ENCODE results near the gene NDUFV2. TPM values are rescaled to one million over a fixed set of nuclear protein-coding genes. Genes with fewer than 3 reads are reported as not detected.

NDUFV2 gene
- total RNA-seq, 3 donors from 2014 or later (not counting 1 experiment from before 2014, with no cell fraction given) = 137 to 188 (median 154) TPM

GRCh38 chr18:9140984-9141383, 38.5 kb downstream of the NDUFV2 start:
- Mint-ChIP-seq H3K4me1 (peaks cover 59 to 60% of the 10 kb centered on the region in 2 donors), H3K27ac (peak overlapping the region; percentile 97 to 98), H3K4me3 (peak overlapping the region; percentile 90), H3K9me3 (no peaks in the 10 kb centered on the region), H3K27me3 (ENCODE audit: low read depth in 2 of 2) (no peaks in the 10 kb centered on the region), H3K36me3 (no peaks in the 10 kb centered on the region)
- Histone ChIP-seq H3K4me1 (ENCODE audit: control insufficient read depth, insufficient read depth, low read length) (peaks cover 13% of the 10 kb centered on the region), H3K27me3 (ENCODE audit: control insufficient read depth, insufficient read depth, low read length) (no peaks in the 10 kb centered on the region), H3K9me3 (ENCODE audit: control insufficient read depth, insufficient read depth, low read length) (no peaks in the 10 kb centered on the region), H3K36me3 (ENCODE audit: control insufficient read depth, insufficient read depth, low read length) (no peaks in the 10 kb centered on the region), H3K4me3 (ENCODE audit: low read length) (no peak overlapping the region), H3K27ac (ENCODE audit: low read length) (no peak overlapping the region)
- 94% methylated on average over 2 of the region's 2 CpGs for WGBS (ENCODE audit: insufficient coverage)
- TF ChIP-seq, protein P1, sequence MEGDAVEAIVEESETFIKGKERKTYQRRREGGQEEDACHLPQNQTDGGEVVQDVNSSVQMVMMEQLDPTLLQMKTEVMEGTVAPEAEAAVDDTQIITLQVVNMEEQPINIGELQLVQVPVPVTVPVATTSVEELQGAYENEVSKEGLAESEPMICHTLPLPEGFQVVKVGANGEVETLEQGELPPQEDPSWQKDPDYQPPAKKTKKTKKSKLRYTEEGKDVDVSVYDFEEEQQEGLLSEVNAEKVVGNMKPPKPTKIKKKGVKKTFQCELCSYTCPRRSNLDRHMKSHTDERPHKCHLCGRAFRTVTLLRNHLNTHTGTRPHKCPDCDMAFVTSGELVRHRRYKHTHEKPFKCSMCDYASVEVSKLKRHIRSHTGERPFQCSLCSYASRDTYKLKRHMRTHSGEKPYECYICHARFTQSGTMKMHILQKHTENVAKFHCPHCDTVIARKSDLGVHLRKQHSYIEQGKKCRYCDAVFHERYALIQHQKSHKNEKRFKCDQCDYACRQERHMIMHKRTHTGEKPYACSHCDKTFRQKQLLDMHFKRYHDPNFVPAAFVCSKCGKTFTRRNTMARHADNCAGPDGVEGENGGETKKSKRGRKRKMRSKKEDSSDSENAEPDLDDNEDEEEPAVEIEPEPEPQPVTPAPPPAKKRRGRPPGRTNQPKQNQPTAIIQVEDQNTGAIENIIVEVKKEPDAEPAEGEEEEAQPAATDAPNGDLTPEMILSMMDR (IDR thresholded peaks at IDR 0.05) = no peak
- ATAC-seq (no peak), DNase-seq (no peak)
- intact Hi-C loops (cut with micrococcal nuclease) = no loop called here

DNA sequence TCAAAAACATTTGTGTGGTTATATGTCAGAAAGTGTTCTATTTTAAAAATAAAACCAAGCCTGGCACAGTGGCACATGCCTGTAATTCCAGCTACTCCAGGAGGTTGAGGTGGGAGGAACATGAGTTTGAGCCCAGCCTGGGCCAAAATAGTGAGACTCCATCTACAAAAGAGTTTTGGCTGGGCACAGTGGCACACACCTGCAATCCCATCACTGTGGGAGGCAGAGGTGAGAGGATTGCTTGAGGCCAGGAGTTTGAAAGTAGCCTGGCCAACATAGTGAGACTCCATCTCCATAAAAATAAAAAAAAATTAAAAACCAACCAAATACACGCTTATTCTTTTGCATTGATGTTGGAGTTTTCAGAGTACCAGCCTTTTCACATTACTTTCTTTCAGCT, 43.7 kb downstream of the NDUFV2 start:
- TF ChIP-seq, protein P1 (IDR thresholded peaks at IDR 0.05) = no peak
- DNase-seq = no peak
- no peak for ATAC-seq
- intact Hi-C loops (cut with micrococcal nuclease) = no loop called here
- Histone ChIP-seq H3K36me3 (ENCODE audit: control insufficient read depth, insufficient read depth, low read length) (no peaks in the 10 kb centered on the region), H3K4me1 (ENCODE audit: control insufficient read depth, insufficient read depth, low read length) (peaks cover 6% of the 10 kb centered on the region), H3K4me3 (ENCODE audit: low read length) (no peak overlapping the region), H3K27me3 (ENCODE audit: control insufficient read depth, insufficient read depth, low read length) (no peaks in the 10 kb centered on the region), H3K9me3 (ENCODE audit: control insufficient read depth, insufficient read depth, low read length) (no peaks in the 10 kb centered on the region), H3K27ac (ENCODE audit: low read length) (no peak overlapping the region)
- H3K36me3 Mint-ChIP-seq = no peaks in the 10 kb centered on the region
- no peak overlapping the region for H3K4me3 Mint-ChIP-seq
- peaks cover 50 to 51% of the 10 kb centered on the region in 2 donors for H3K4me1 Mint-ChIP-seq
- peak overlapping the region; percentile 75 to 76 for H3K27ac Mint-ChIP-seq
- no peaks in the 10 kb centered on the region for H3K9me3 Mint-ChIP-seq
- no CpG with 5 or more reads among the region's 1 CpG for WGBS (ENCODE audit: insufficient coverage)
- no peaks in the 10 kb centered on the region for H3K27me3 Mint-ChIP-seq (ENCODE audit: low read depth in 2 of 2)

DNA sequence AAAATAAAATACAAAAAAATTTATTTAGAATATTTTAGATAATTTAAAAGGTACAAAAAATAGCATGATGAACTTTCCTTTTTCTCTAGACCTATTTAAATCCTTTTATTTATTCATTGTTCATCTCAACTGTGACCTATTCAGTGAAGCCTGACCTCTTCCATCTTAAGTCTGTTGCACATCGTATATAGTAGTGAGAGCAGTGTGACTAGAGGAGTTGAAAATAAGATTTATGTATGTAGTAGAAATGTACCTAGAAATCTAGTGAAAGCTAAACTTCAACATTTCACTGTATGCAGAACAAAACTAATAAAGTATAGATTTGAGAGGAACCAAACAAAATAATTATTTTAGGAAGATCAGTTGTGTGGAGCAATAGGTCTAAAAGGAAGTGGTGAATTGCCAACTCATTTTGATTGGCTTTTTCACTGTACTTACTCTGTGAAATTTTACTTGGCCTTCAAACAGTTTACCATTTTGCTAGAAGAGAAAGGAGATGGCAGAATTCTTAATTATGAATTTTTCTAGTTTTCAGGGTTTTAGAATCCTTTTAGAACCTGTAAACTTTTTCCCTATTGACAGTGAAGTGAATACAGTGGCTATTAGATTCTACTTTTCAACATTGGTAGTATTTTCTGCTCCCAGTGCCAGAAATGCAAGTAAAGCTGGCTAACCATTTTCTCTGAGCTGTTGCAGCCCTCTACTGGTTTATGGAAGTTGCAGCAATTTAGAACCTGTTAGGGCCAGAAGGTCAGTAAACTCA, 45.1 kb downstream of the NDUFV2 start:
- no peak overlapping the region for H3K4me3 ChIP-seq (ENCODE audit: low read length)
- TF ChIP-seq, protein P1 (IDR thresholded peaks at IDR 0.05) = peak; percentile 72
- ATAC-seq (peak; percentile 83 to 84 (median 83)), DNase-seq (peak in 1 of 2 donors; percentile 79)
- WGBS (ENCODE audit: insufficient coverage) = no CpG with 5 or more reads among the region's 1 CpG
- H3K36me3 ChIP-seq (ENCODE audit: control insufficient read depth, insufficient read depth, low read length) = no peaks in the 10 kb centered on the region
- H3K27ac Mint-ChIP-seq = peak overlapping the region; percentile 75 to 79
- H3K27ac ChIP-seq (ENCODE audit: low read length) = peak overlapping the region; percentile 66
- no peaks in the 10 kb centered on the region for H3K27me3 Mint-ChIP-seq (ENCODE audit: low read depth in 2 of 2)
- H3K9me3 ChIP-seq (ENCODE audit: control insufficient read depth, insufficient read depth, low read length) = no peaks in the 10 kb centered on the region
- no peaks in the 10 kb centered on the region for H3K27me3 ChIP-seq (ENCODE audit: control insufficient read depth, insufficient read depth, low read length)
- H3K4me1 Mint-ChIP-seq = peaks cover 49 to 50% of the 10 kb centered on the region in 2 donors
- H3K36me3 Mint-ChIP-seq = no peaks in the 10 kb centered on the region
- H3K4me3 Mint-ChIP-seq = peak overlapping the region; percentile 2
- no peaks in the 10 kb centered on the region for H3K9me3 Mint-ChIP-seq
- intact Hi-C loops (cut with micrococcal nuclease) = loop anchor here (1.0 kb wide), 1 partner anchor 74 kb away; no protein-coding TSS in a partner anchor
- H3K4me1 ChIP-seq (ENCODE audit: control insufficient read depth, insufficient read depth, low read length) = peaks cover 6% of the 10 kb centered on the region

All from natural killer cell (primary cell).